ENCODE results near the gene NGEF.

- TF ChIP-seq CTCF (IDR thresholded peaks at IDR 0.05): no peak
- TF ChIP-seq ZFX (IDR thresholded peaks at IDR 0.05; ENCODE audit: borderline replicate concordance): no peak
These were observed 147.0 kb downstream of the NGEF start for GRCh38 chr2:232866104-232866503.

All from 22Rv1 (cell line).